ENCODE results near the gene FANCC. TPM values are rescaled to one million over a fixed set of nuclear protein-coding genes. Genes with fewer than 3 reads are reported as not detected.
"Not testable (repeated sequence)": the region's sequence is repeated elsewhere in the genome, so short reads cannot be mapped to it uniquely, and the experiment has no call there.

FANCC gene
- total and polyA plus RNA-seq, 2 donors: 4.1 to 4.8 TPM

GRCh38 chr9:95239071-95239470, 78.4 kb downstream of the FANCC start:
- peaks cover 0 to 2% of the 10 kb centered on the region in 2 donors for H3K36me3 ChIP-seq (ENCODE audit: control insufficient read depth in 2 of 2, insufficient read depth in 2 of 2, low read length in 1 of 2)
- H3K4me3 ChIP-seq (ENCODE audit: low read length in 2 of 2): no peak overlapping the region
- no peaks in the 10 kb centered on the region for H3K4me1 ChIP-seq (ENCODE audit: control insufficient read depth in 2 of 2, insufficient read depth in 2 of 2, low read length in 2 of 2)
- no peaks in the 10 kb centered on the region for H3K27me3 ChIP-seq (ENCODE audit: control insufficient read depth in 2 of 2, insufficient read depth in 1 of 2, low read length in 1 of 2)
- no peak for DNase-seq (ENCODE audit: low read depth in 6 of 9, low spot score in 9 of 9)
- H3K9me3 ChIP-seq (ENCODE audit: control insufficient read depth in 2 of 2, insufficient read depth in 1 of 2, low read length in 1 of 2): no peaks in the 10 kb centered on the region
- 99% methylated on average over 5 of the region's 5 CpGs for WGBS
- no peak overlapping the region for H3K27ac ChIP-seq (ENCODE audit: low read depth in 1 of 2, low read length in 1 of 2)

GRCh38 chr9:95237336-95237735, 80.2 kb downstream of the FANCC start:
- Histone ChIP-seq H3K27me3 (ENCODE audit: control insufficient read depth in 2 of 2, insufficient read depth in 1 of 2, low read length in 1 of 2) (no peaks in the 10 kb centered on the region), H3K27ac (ENCODE audit: low read depth in 1 of 2, low read length in 1 of 2) (no peak overlapping the region), H3K4me3 (ENCODE audit: low read length in 2 of 2) (no peak overlapping the region), H3K4me1 (ENCODE audit: control insufficient read depth in 2 of 2, insufficient read depth in 2 of 2, low read length in 2 of 2) (no peaks in the 10 kb centered on the region), H3K9me3 (ENCODE audit: control insufficient read depth in 2 of 2, insufficient read depth in 1 of 2, low read length in 1 of 2) (no peaks in the 10 kb centered on the region), H3K36me3 (ENCODE audit: control insufficient read depth in 2 of 2, insufficient read depth in 2 of 2, low read length in 1 of 2) (peaks cover 0 to 2% of the 10 kb centered on the region in 2 donors)
- no peak for DNase-seq (ENCODE audit: low read depth in 6 of 9, low spot score in 9 of 9)
- WGBS: 98% methylated on average over 7 of the region's 7 CpGs

- no peak for DNase-seq (ENCODE audit: low read depth in 6 of 9, low spot score in 9 of 9)
- Histone ChIP-seq H3K9me3 (ENCODE audit: control insufficient read depth in 2 of 2, insufficient read depth in 1 of 2, low read length in 1 of 2) (no peaks in the 10 kb centered on the region), H3K4me3 (ENCODE audit: low read length in 2 of 2) (no peak overlapping the region), H3K4me1 (ENCODE audit: control insufficient read depth in 2 of 2, insufficient read depth in 2 of 2, low read length in 2 of 2) (no peaks in the 10 kb centered on the region), H3K27ac (ENCODE audit: low read depth in 1 of 2, low read length in 1 of 2) (no peak overlapping the region), H3K36me3 (ENCODE audit: control insufficient read depth in 2 of 2, insufficient read depth in 2 of 2, low read length in 1 of 2) (no peaks in the 10 kb centered on the region), H3K27me3 (ENCODE audit: control insufficient read depth in 2 of 2, insufficient read depth in 1 of 2, low read length in 1 of 2) (no peaks in the 10 kb centered on the region)
- 97% methylated on average over 6 of the region's 6 CpGs for WGBS
Measured at GRCh38 chr9:95230046-95230445, 87.5 kb downstream of the FANCC start.

GRCh38 chr9:95229230-95229915, 88.1 kb downstream of the FANCC start:
- no peak for DNase-seq (ENCODE audit: low read depth in 6 of 9, low spot score in 9 of 9)
- Histone ChIP-seq H3K36me3 (ENCODE audit: control insufficient read depth in 2 of 2, insufficient read depth in 2 of 2, low read length in 1 of 2) (no peaks in the 10 kb centered on the region), H3K27me3 (ENCODE audit: control insufficient read depth in 2 of 2, insufficient read depth in 1 of 2, low read length in 1 of 2) (no peaks in the 10 kb centered on the region), H3K4me3 (ENCODE audit: low read length in 2 of 2) (no peak overlapping the region), H3K27ac (ENCODE audit: low read depth in 1 of 2, low read length in 1 of 2) (no peak overlapping the region), H3K9me3 (ENCODE audit: control insufficient read depth in 2 of 2, insufficient read depth in 1 of 2, low read length in 1 of 2) (no peaks in the 10 kb centered on the region), H3K4me1 (ENCODE audit: control insufficient read depth in 2 of 2, insufficient read depth in 2 of 2, low read length in 2 of 2) (no peaks in the 10 kb centered on the region)
- 90% methylated on average over 4 of the region's 4 CpGs for WGBS

- no peak overlapping the region for H3K27ac ChIP-seq (ENCODE audit: low read depth in 1 of 2, low read length in 1 of 2)
- 96% methylated on average over 7 of the region's 7 CpGs for WGBS
Measured at GRCh38 chr9:95226921-95227320, 90.6 kb downstream of the FANCC start.

GRCh38 chr9:95225726-95226106, 91.8 kb downstream of the FANCC start:
- DNase-seq (ENCODE audit: low read depth in 6 of 9, low spot score in 9 of 9): no peak
- no peak overlapping the region for H3K27ac ChIP-seq (ENCODE audit: low read depth in 1 of 2, low read length in 1 of 2)
- no peaks in the 10 kb centered on the region for H3K27me3 ChIP-seq (ENCODE audit: control insufficient read depth in 2 of 2, insufficient read depth in 1 of 2, low read length in 1 of 2)
- H3K9me3 ChIP-seq (ENCODE audit: control insufficient read depth in 2 of 2, insufficient read depth in 1 of 2, low read length in 1 of 2): no peaks in the 10 kb centered on the region
- H3K4me1 ChIP-seq (ENCODE audit: control insufficient read depth in 2 of 2, insufficient read depth in 2 of 2, low read length in 2 of 2): no peaks in the 10 kb centered on the region
- H3K4me3 ChIP-seq (ENCODE audit: low read length in 2 of 2): no peak overlapping the region
- no peaks in the 10 kb centered on the region for H3K36me3 ChIP-seq (ENCODE audit: control insufficient read depth in 2 of 2, insufficient read depth in 2 of 2, low read length in 1 of 2)

More at GRCh38 chr9:95226921-95227320, 90.6 kb downstream of the FANCC start:
- no peaks in the 10 kb centered on the region for H3K4me1 ChIP-seq (ENCODE audit: control insufficient read depth in 2 of 2, insufficient read depth in 2 of 2, low read length in 2 of 2)
- H3K9me3 ChIP-seq (ENCODE audit: control insufficient read depth in 2 of 2, insufficient read depth in 1 of 2, low read length in 1 of 2): no peaks in the 10 kb centered on the region
- no peak overlapping the region for H3K4me3 ChIP-seq (ENCODE audit: low read length in 2 of 2)
- DNase-seq (ENCODE audit: low read depth in 6 of 9, low spot score in 9 of 9): no peak
- H3K36me3 ChIP-seq (ENCODE audit: control insufficient read depth in 2 of 2, insufficient read depth in 2 of 2, low read length in 1 of 2): no peaks in the 10 kb centered on the region
- H3K27me3 ChIP-seq (ENCODE audit: control insufficient read depth in 2 of 2, insufficient read depth in 1 of 2, low read length in 1 of 2): no peaks in the 10 kb centered on the region

GRCh38 chr9:95225076-95225725, 92.3 kb downstream of the FANCC start:
- no peak for DNase-seq (ENCODE audit: low read depth in 6 of 9, low spot score in 9 of 9)
- no peaks in the 10 kb centered on the region for H3K9me3 ChIP-seq (ENCODE audit: control insufficient read depth in 2 of 2, insufficient read depth in 1 of 2, low read length in 1 of 2)
- H3K36me3 ChIP-seq (ENCODE audit: control insufficient read depth in 2 of 2, insufficient read depth in 2 of 2, low read length in 1 of 2): no peaks in the 10 kb centered on the region
- H3K27ac ChIP-seq (ENCODE audit: low read depth in 1 of 2, low read length in 1 of 2): no peak overlapping the region
- H3K4me3 ChIP-seq (ENCODE audit: low read length in 2 of 2): no peak overlapping the region
- 91% methylated on average over 5 of the region's 5 CpGs for WGBS
- H3K27me3 ChIP-seq (ENCODE audit: control insufficient read depth in 2 of 2, insufficient read depth in 1 of 2, low read length in 1 of 2): no peaks in the 10 kb centered on the region
- no peaks in the 10 kb centered on the region for H3K4me1 ChIP-seq (ENCODE audit: control insufficient read depth in 2 of 2, insufficient read depth in 2 of 2, low read length in 2 of 2)

- Histone ChIP-seq H3K27me3 (ENCODE audit: control insufficient read depth in 2 of 2, insufficient read depth in 1 of 2, low read length in 1 of 2) (no peaks in the 10 kb centered on the region), H3K4me3 (ENCODE audit: low read length in 2 of 2) (no peak overlapping the region), H3K9me3 (ENCODE audit: control insufficient read depth in 2 of 2, insufficient read depth in 1 of 2, low read length in 1 of 2) (no peaks in the 10 kb centered on the region), H3K4me1 (ENCODE audit: control insufficient read depth in 2 of 2, insufficient read depth in 2 of 2, low read length in 2 of 2) (no peaks in the 10 kb centered on the region), H3K36me3 (ENCODE audit: control insufficient read depth in 2 of 2, insufficient read depth in 2 of 2, low read length in 1 of 2) (no peaks in the 10 kb centered on the region), H3K27ac (ENCODE audit: low read depth in 1 of 2, low read length in 1 of 2) (no peak overlapping the region)
- no peak for DNase-seq (ENCODE audit: low read depth in 6 of 9, low spot score in 9 of 9)
- 98% methylated on average over 3 of the region's 3 CpGs for WGBS
Measured at GRCh38 chr9:95224376-95225019, 93.0 kb downstream of the FANCC start.

GRCh38 chr9:95220352-95220751, 97.2 kb downstream of the FANCC start:
- H3K36me3 ChIP-seq (ENCODE audit: control insufficient read depth in 2 of 2, insufficient read depth in 2 of 2, low read length in 1 of 2); H3K27ac ChIP-seq (ENCODE audit: low read depth in 1 of 2, low read length in 1 of 2); DNase-seq (ENCODE audit: low read depth in 6 of 9, low spot score in 9 of 9); H3K4me3 ChIP-seq (ENCODE audit: low read length in 2 of 2); H3K27me3 ChIP-seq (ENCODE audit: control insufficient read depth in 2 of 2, insufficient read depth in 1 of 2, low read length in 1 of 2); H3K4me1 ChIP-seq (ENCODE audit: control insufficient read depth in 2 of 2, insufficient read depth in 2 of 2, low read length in 2 of 2); H3K9me3 ChIP-seq (ENCODE audit: control insufficient read depth in 2 of 2, insufficient read depth in 1 of 2, low read length in 1 of 2): not testable (repeated sequence)
- 74% methylated on average over 4 of the region's 4 CpGs for WGBS
